HepG2 (cell line): Measurements from ENCODE around the gene DLX1. TPM values are rescaled to one million over a fixed set of nuclear protein-coding genes. Genes with fewer than 3 reads are reported as not detected.

Source experiments
- ATAC-seq: fragments of 200-7000 bp; cut with Tn5 transposase; 3 replicates; pipeline ENCODE4 v1.9.1; 2020; ENCODE audit warnings: mild to moderate bottlenecking, moderate library complexity
- BruUV-seq: library from RNA; stranded (reverse); fragments of 400-500 nt; replicated peaks from 2 replicates; lab custom pipeline; 2021; lab: Mats Ljungman, UMichigan
- CTCF ChIA-PET: fragments of 300-600 bp; formaldehyde crosslinking; extraction: SDS; loops from one replicate; lab custom pipeline; 2021; ENCODE audit warnings: low total read pairs, inconsistent platforms, low intra/inter-chr PET ratio; lab: Yijun Ruan, JAX
- POLR2A ChIA-PET: fragments of 350-600 bp; sonication (Branson Sonifier 250); formaldehyde crosslinking; loops from one replicate; lab custom pipeline; 2020; ENCODE audit warnings: antibody characterized with exemption, inconsistent platforms; lab: Yijun Ruan, JAX
- DNase-seq: peaks from one replicate; pipeline ENCODE4 v3.0.0-alpha.2; 2015; ENCODE audit warnings: low spot score
- FAIRE-seq: peaks from 3 replicates; lab custom pipeline; 2011; peaks lifted over from hg19 to GRCh38; lab: Jason Lieb, UNC
- H2AFZ ChIP-seq: one replicate; pipeline ENCODE4 v1.6.1; 2011; ENCODE audit warnings: low read length, inconsistent platforms
- H3K27ac ChIP-seq: fragments of 300-600 bp; 3 replicates; pipeline ENCODE4 v1.8.0; 2011; ENCODE audit warnings: mixed run types, mild to moderate bottlenecking, mixed read lengths, low read length, inconsistent platforms; ENCODE audit not compliant: insufficient read depth; ENCODE audit errors: extremely low read length
- H3K27me3 ChIP-seq, 2 experiments: fragments of 200-600 bp in 1 of 2; 2 replicates in 1 of 2; 3 replicates in 1 of 2; pipeline versions ENCODE4 v1.6.0 to v1.8.0; 2011; ENCODE audit warnings: low read length in 2 of 2, mild to moderate bottlenecking in 2 of 2, moderate library complexity in 2 of 2, inconsistent platforms in 1 of 2; ENCODE audit not compliant: insufficient read depth in 2 of 2, control insufficient read depth in 1 of 2
- H3K36me3 ChIP-seq, 2 experiments: fragments of 200-600 bp in 1 of 2; replicated peaks in 1 of 2; 2 replicates in 1 of 2; 3 replicates in 1 of 2; pipeline versions ENCODE4 v1.5.1 to v1.8.0; 2011; ENCODE audit warnings: low read length in 2 of 2, inconsistent platforms in 1 of 2; ENCODE audit not compliant: insufficient read depth in 2 of 2, control insufficient read depth in 1 of 2
- H3K4me1 ChIP-seq: 2 replicates; pipeline ENCODE4 v1.5.1; 2012; ENCODE audit warnings: low read length, inconsistent platforms; ENCODE audit not compliant: insufficient read depth
- H3K4me2 ChIP-seq: 2 replicates; pipeline ENCODE4 v1.6.0; 2011; ENCODE audit warnings: low read depth, low read length, inconsistent platforms
- H3K4me3 ChIP-seq, 3 experiments: fragments of 200-600 bp in 1 of 3; sonication (generic), shearing (Covaris generic) in 1 of 3; replicated peaks in 1 of 3; 2 replicates each; pipeline ENCODE4 v1.5.1; 2011 to 2016; ENCODE audit warnings: low read length in 3 of 3, inconsistent platforms in 2 of 3, low read depth in 2 of 3, mild to moderate bottlenecking in 2 of 3, control low read depth in 1 of 3, mixed read lengths in 1 of 3; ENCODE audit not compliant: insufficient read depth in 1 of 3
- H3K79me2 ChIP-seq: one replicate; pipeline ENCODE4 v1.6.1; 2011; ENCODE audit warnings: low read length, inconsistent platforms; ENCODE audit not compliant: insufficient read depth
- H3K9ac ChIP-seq: 2 replicates; pipeline ENCODE4 v1.6.0; 2011; ENCODE audit warnings: mild to moderate bottlenecking, low read depth, low read length, inconsistent platforms; ENCODE audit not compliant: insufficient read depth
- H3K9me3 ChIP-seq: 2 replicates; pipeline ENCODE4 v1.5.1; 2012; ENCODE audit warnings: mild to moderate bottlenecking, low read length
- H4K20me1 ChIP-seq: 2 replicates; pipeline ENCODE4 v1.6.0; 2011; ENCODE audit warnings: inconsistent platforms, mild to moderate bottlenecking, low read length, moderate library complexity; ENCODE audit not compliant: insufficient read depth
- ATF7-NPFF ChIP-seq: sonication (generic); formaldehyde crosslinking; IDR thresholded peaks from 2 replicates; pipeline ENCODE4 v1.8.1; 2023; ENCODE audit warnings: mild to moderate bottlenecking, low read depth, missing genetic modification reagents, moderate library complexity
- DR1 ChIP-seq: sonication (generic); formaldehyde crosslinking; IDR thresholded peaks from 2 replicates; pipeline ENCODE4 v1.8.0; 2021; ENCODE audit warnings: mild to moderate bottlenecking, missing genetic modification reagents, inconsistent platforms
- HOXA3 ChIP-seq: sonication (generic); formaldehyde crosslinking; IDR thresholded peaks from 2 replicates; pipeline ENCODE4 v1.5.0; 2020; ENCODE audit warnings: missing genetic modification reagents
- HOXA9 ChIP-seq: sonication (generic); formaldehyde crosslinking; IDR thresholded peaks from 2 replicates; pipeline ENCODE4 v1.8.1; 2022; ENCODE audit warnings: missing genetic modification reagents, mild to moderate bottlenecking, moderate library complexity, borderline replicate concordance
- NCOA5 ChIP-seq: sonication (generic); formaldehyde crosslinking; IDR thresholded peaks from 2 replicates; pipeline ENCODE4 v1.4.0; 2020; ENCODE audit warnings: missing genetic modification reagents
- NFKBIZ ChIP-seq: IDR thresholded peaks from 2 replicates; pipeline ENCODE4 v1.6.1; 2018; ENCODE audit warnings: missing genetic modification reagents, missing compliant biosample characterization
- SMAD3 ChIP-seq: sonication (generic); formaldehyde crosslinking; IDR thresholded peaks from 2 replicates; pipeline ENCODE4 v1.4.0; 2020; ENCODE audit warnings: missing genetic modification reagents
- TBP ChIP-seq: sonication (generic); formaldehyde crosslinking; IDR thresholded peaks from 2 replicates; pipeline ENCODE4 v1.5.0; 2020; ENCODE audit warnings: missing genetic modification reagents
- YY1 ChIP-seq: IDR thresholded peaks from 2 replicates; pipeline ENCODE4 v1.6.1; 2011; ENCODE audit warnings: low read length, low read depth, moderate library complexity, mild to moderate bottlenecking; ENCODE audit not compliant: insufficient read depth, insufficient replicate concordance
- ZNF326 ChIP-seq: sonication (generic); formaldehyde crosslinking; IDR thresholded peaks from 2 replicates; pipeline ENCODE4 v1.4.0; 2020; ENCODE audit warnings: missing genetic modification reagents, borderline replicate concordance
- ZNF441 ChIP-seq: sonication (generic); formaldehyde crosslinking; IDR thresholded peaks from 2 replicates; pipeline ENCODE4 v1.7.0; 2021; ENCODE audit warnings: missing genetic modification reagents, borderline replicate concordance
- ZNF652 ChIP-seq: IDR thresholded peaks from 2 replicates; pipeline ENCODE4 v1.6.1; 2016; ENCODE audit warnings: low read depth, borderline replicate concordance
- ZNF776 ChIP-seq: sonication (generic); formaldehyde crosslinking; IDR thresholded peaks from 2 replicates; pipeline ENCODE4 v1.4.0; 2020; ENCODE audit warnings: mild to moderate bottlenecking, missing genetic modification reagents
- WGBS: methylation state at CpG from one replicate; pipeline ENCODE4 v1.1.6; 2017; ENCODE audit warnings: low lambda C conversion rate; 5-methylcytosine and 5-hydroxymethylcytosine counted together
- in situ Hi-C: cut with HindIII; loops from 2 replicates; pipeline ENCODE4 v1.10.0; 2017; ENCODE audit warnings: low pct_unique_long_range_greater_than_20kb; ENCODE audit not compliant: extremely low pct_ligation_motif_present
- intact Hi-C: fragments of 100-400 bp; cut with micrococcal nuclease; formaldehyde crosslinking; loops from one replicate; pipeline ENCODE4 v1.10.0; 2022; ENCODE audit not compliant: unreplicated experiment
- polyA plus RNA-seq, 8 experiments: library from polyadenylated mRNA; depleted of rRNA in 3 of 8; stranded (reverse) in 7 of 8; unstranded in 1 of 8; fragments of >200 nt; fragmentation: Illumina TruSeq in 4 of 8; extraction: Trizol in 4 of 8; gene quantifications; 2 replicates each; pipeline versions ENCODE4 v1.2.1 to v1.2.3, GENCODE V29; 2011 to 2016; ENCODE audit warnings: low read depth in 4 of 8, missing spikeins in 1 of 8, mixed read lengths in 1 of 8; ENCODE audit not compliant: insufficient read depth in 1 of 8
- total RNA-seq, 5 experiments: library from RNA; depleted of rRNA; stranded (reverse); fragments of >200 nt; fragmentation: Illumina TruSeq; extraction: Trizol; gene quantifications; 2 replicates each; pipeline ENCODE4 v1.2.3, GENCODE V29; 2016; ENCODE audit warnings: low read depth in 1 of 5
- TF ChIP-seq, protein P1 (sequence below): sonication (generic); formaldehyde crosslinking; IDR thresholded peaks from 2 replicates; pipeline ENCODE4 v1.5.1; 2020; ENCODE audit warnings: mild to moderate bottlenecking, missing genetic modification reagents, moderate library complexity
- TF ChIP-seq, protein P2 (sequence below): sonication (generic); formaldehyde crosslinking; IDR thresholded peaks from 2 replicates; pipeline ENCODE4 v1.8.1; 2023; ENCODE audit warnings: mild to moderate bottlenecking, inconsistent platforms, moderate library complexity, missing genetic modification reagents, borderline replicate concordance
- TF ChIP-seq, protein P3 (sequence below): fragments of 450-650 bp; IDR thresholded peaks from 2 replicates; pipeline ENCODE4 v1.6.1; 2017; ENCODE audit warnings: mild to moderate bottlenecking

The DLX1 gene
- total and polyA plus RNA-seq, 2 of the 13 experiments (the other 11 are each of a cell fraction or from before 2014, with no cell fraction given) = 0.18 to 0.86 TPM

DNA sequence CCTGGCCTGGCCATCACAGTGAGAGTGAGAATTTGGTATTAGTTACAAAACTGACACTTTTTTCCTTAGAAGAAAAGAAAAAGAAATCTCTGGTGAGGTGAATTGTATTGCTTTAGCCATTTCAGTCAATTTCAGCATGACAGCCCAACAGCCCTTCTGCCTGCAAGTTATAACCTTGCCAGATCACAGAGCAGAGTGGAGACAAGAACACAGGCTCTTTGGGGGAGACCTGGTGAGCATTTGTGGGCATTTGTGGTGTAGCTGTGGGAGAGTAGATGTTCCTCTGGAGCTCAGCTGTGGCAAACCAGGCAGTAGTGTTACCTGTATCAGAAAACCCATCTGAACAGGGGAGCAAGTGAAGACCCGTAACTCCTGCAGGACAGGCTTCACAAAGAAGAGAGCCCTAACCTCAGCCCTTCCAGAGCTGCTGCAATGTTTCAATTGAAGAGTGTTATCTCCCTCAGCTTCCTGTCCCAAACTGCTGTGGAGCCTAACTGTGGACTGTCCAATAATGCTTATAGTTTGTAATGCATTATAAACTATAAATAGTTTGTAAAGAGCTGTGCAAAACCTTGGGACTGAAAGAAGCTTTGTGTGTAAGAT lies 22.8 kb upstream of the DLX1 start:
- 100% methylated on average over 1 of the region's 1 CpG for WGBS
- H3K27ac ChIP-seq = no peak overlapping the region

More for the DNA sequence above, 22.8 kb upstream of the DLX1 start:
- no peak for DNase-seq
- ATAC-seq = no peak
- BruUV-seq = no TSS peak
- Histone ChIP-seq H3K4me1 (peaks cover 5% of the 10 kb centered on the region; the same call in 1 of the 2 replicates), H3K36me3 (peaks cover 3 to 5% of the 10 kb centered on the region in 2 experiments; a peak in 4 of 5 replicates), H3K79me2 (no peaks in the 10 kb centered on the region), H3K4me2 (no peak overlapping the region), H3K9ac (no peak overlapping the region), H4K20me1 (no peaks in the 10 kb centered on the region), H3K4me3 (no peak overlapping the region)
- CTCF ChIA-PET = no interaction called here
- no peak for FAIRE-seq
- intact Hi-C loops = no loop called here
- POLR2A ChIA-PET = interaction anchor here (1.5 kb wide), 1 partner anchor 10 kb away, joined by 4 read pairs; no protein-coding TSS in a partner anchor
- TF ChIP-seq HOXA3 (CRISPR knock-in tag) (no peak), ZNF441 (no peak), ZNF776 (no peak), YY1 (no peak), NCOA5 (no peak), NFKBIZ (CRISPR knock-in tag) (no peak), ZNF652 (CRISPR knock-in tag) (no peak), ZNF326 (CRISPR knock-in tag) (no peak), SMAD3 (CRISPR knock-in tag) (no peak), HOXA9 (no peak), ATF7-NPFF (CRISPR knock-in tag) (no peak), DR1 (CRISPR knock-in tag) (no peak), TBP (CRISPR knock-in tag) (no peak)
- TF ChIP-seq, protein P1, sequence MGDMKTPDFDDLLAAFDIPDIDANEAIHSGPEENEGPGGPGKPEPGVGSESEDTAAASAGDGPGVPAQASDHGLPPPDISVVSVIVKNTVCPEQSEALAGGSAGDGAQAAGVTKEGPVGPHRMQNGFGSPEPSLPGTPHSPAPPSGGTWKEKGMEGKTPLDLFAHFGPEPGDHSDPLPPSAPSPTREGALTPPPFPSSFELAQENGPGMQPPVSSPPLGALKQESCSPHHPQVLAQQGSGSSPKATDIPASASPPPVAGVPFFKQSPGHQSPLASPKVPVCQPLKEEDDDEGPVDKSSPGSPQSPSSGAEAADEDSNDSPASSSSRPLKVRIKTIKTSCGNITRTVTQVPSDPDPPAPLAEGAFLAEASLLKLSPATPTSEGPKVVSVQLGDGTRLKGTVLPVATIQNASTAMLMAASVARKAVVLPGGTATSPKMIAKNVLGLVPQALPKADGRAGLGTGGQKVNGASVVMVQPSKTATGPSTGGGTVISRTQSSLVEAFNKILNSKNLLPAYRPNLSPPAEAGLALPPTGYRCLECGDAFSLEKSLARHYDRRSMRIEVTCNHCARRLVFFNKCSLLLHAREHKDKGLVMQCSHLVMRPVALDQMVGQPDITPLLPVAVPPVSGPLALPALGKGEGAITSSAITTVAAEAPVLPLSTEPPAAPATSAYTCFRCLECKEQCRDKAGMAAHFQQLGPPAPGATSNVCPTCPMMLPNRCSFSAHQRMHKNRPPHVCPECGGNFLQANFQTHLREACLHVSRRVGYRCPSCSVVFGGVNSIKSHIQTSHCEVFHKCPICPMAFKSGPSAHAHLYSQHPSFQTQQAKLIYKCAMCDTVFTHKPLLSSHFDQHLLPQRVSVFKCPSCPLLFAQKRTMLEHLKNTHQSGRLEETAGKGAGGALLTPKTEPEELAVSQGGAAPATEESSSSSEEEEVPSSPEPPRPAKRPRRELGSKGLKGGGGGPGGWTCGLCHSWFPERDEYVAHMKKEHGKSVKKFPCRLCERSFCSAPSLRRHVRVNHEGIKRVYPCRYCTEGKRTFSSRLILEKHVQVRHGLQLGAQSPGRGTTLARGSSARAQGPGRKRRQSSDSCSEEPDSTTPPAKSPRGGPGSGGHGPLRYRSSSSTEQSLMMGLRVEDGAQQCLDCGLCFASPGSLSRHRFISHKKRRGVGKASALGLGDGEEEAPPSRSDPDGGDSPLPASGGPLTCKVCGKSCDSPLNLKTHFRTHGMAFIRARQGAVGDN (CRISPR knock-in tag) = no peak
- TF ChIP-seq, protein P2, sequence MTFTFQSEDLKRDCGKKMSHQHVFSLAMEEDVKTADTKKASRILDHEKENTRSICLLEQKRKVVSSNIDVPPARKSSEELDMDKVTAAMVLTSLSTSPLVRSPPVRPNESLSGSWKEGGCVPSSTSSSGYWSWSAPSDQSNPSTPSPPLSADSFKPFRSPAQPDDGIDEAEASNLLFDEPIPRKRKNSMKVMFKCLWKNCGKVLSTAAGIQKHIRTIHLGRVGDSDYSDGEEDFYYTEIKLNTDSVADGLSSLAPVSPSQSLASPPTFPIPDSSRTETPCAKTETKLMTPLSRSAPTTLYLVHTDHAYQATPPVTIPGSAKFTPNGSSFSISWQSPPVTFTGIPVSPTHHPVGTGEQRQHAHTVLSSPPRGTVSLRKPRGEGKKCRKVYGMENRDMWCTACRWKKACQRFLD = no peak
- TF ChIP-seq, protein P3, sequence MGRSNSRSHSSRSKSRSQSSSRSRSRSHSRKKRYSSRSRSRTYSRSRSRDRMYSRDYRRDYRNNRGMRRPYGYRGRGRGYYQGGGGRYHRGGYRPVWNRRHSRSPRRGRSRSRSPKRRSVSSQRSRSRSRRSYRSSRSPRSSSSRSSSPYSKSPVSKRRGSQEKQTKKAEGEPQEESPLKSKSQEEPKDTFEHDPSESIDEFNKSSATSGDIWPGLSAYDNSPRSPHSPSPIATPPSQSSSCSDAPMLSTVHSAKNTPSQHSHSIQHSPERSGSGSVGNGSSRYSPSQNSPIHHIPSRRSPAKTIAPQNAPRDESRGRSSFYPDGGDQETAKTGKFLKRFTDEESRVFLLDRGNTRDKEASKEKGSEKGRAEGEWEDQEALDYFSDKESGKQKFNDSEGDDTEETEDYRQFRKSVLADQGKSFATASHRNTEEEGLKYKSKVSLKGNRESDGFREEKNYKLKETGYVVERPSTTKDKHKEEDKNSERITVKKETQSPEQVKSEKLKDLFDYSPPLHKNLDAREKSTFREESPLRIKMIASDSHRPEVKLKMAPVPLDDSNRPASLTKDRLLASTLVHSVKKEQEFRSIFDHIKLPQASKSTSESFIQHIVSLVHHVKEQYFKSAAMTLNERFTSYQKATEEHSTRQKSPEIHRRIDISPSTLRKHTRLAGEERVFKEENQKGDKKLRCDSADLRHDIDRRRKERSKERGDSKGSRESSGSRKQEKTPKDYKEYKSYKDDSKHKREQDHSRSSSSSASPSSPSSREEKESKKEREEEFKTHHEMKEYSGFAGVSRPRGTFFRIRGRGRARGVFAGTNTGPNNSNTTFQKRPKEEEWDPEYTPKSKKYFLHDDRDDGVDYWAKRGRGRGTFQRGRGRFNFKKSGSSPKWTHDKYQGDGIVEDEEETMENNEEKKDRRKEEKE = no peak
- TF ChIP-seq, all 625 proteins: peak for 0
- in situ Hi-C loops = no loop called here
- Histone ChIP-seq H2AFZ (no peak overlapping the region), H3K9me3 (no peaks in the 10 kb centered on the region), H3K27me3 (no peaks in the 10 kb centered on the region)
